Liver (tissue), 9 donors: Measurements from ENCODE around the gene SH3GL1. TPM values are rescaled to one million over a fixed set of nuclear protein-coding genes. Genes with fewer than 3 reads are reported as not detected.
A peak's percentile ranks its signal among the peaks of the same experiment; 100 is the strongest.

Source experiments
- DNase-seq: peaks from one replicate; pipeline ENCODE4 v3.0.0-alpha.2; 2017; ENCODE audit warnings: low spot score
- H3K27ac ChIP-seq, 2 donors: one replicate each; pipeline ENCODE4 v1.7.0; 2013; ENCODE audit warnings: inconsistent platforms in 2 of 2, low read length in 2 of 2, control low read depth in 1 of 2, low read depth in 1 of 2, mild to moderate bottlenecking in 1 of 2
- H3K27me3 ChIP-seq, 4 donors: one replicate each; pipeline versions ENCODE4 v1.6.1 to v1.7.0; 2013; ENCODE audit warnings: low read length in 3 of 4, inconsistent platforms in 1 of 4, mild to moderate bottlenecking in 1 of 4, moderate library complexity in 1 of 4; ENCODE audit not compliant: control insufficient read depth in 4 of 4, insufficient read depth in 4 of 4
- H3K36me3 ChIP-seq, 4 donors: one replicate each; pipeline versions ENCODE4 v1.6.1 to v1.7.0; 2013; ENCODE audit warnings: low read length in 3 of 4, mild to moderate bottlenecking in 3 of 4, low read depth in 1 of 4, moderate library complexity in 1 of 4; ENCODE audit not compliant: control insufficient read depth in 4 of 4, insufficient read depth in 3 of 4
- H3K4me1 ChIP-seq, 4 donors: one replicate each; pipeline versions ENCODE4 v1.6.1 to v1.7.0; 2013; ENCODE audit warnings: low read length in 3 of 4, mild to moderate bottlenecking in 3 of 4, moderate library complexity in 1 of 4; ENCODE audit not compliant: control insufficient read depth in 4 of 4, insufficient read depth in 4 of 4
- H3K4me3 ChIP-seq, 3 donors: one replicate each; pipeline versions ENCODE4 v1.6.1 to v1.7.0; 2013; ENCODE audit warnings: low read length in 3 of 3, control low read depth in 1 of 3, low read depth in 1 of 3, mild to moderate bottlenecking in 1 of 3
- H3K9ac ChIP-seq, 2 donors: one replicate each; pipeline ENCODE4 v1.7.0; 2013; ENCODE audit warnings: low read length in 2 of 2, mild to moderate bottlenecking in 2 of 2, moderate library complexity in 2 of 2, control low read depth in 1 of 2, low read depth in 1 of 2
- H3K9me3 ChIP-seq, 4 donors: one replicate each; pipeline versions ENCODE4 v1.6.1 to v1.7.0; 2013; ENCODE audit warnings: low read length in 3 of 4; ENCODE audit not compliant: control insufficient read depth in 4 of 4
- ATF3 ChIP-seq: IDR thresholded peaks from 2 replicates; pipeline ENCODE4 v1.6.1; 2016; ENCODE audit warnings: antibody characterized with exemption
- CTCF ChIP-seq: fragments of 150-350 bp; IDR thresholded peaks from 2 replicates; pipeline ENCODE4 v1.5.1; 2017; ENCODE audit warnings: improper control_type of control experiment, low read depth, low read length; ENCODE audit not compliant: missing input control
- EGR1 ChIP-seq, 2 donors: IDR thresholded peaks; 2 replicates each; pipeline ENCODE4 v1.6.1; 2016 to 2018; ENCODE audit warnings: antibody characterized with exemption in 2 of 2, low read depth in 2 of 2
- FOXA1 ChIP-seq: IDR thresholded peaks from 2 replicates; pipeline ENCODE4 v1.6.1; 2016; ENCODE audit warnings: antibody characterized with exemption
- FOXA2 ChIP-seq: IDR thresholded peaks from 2 replicates; pipeline ENCODE4 v1.6.1; 2016; ENCODE audit warnings: antibody characterized with exemption
- GABPA ChIP-seq, 2 donors: IDR thresholded peaks in 1 of 2; conservative IDR thresholded peaks in 1 of 2; 2 replicates each; pipeline ENCODE4 v1.6.1; 2016; ENCODE audit warnings: antibody characterized with exemption in 2 of 2, mild to moderate bottlenecking in 1 of 2, moderate library complexity in 1 of 2
- HNF4A ChIP-seq, 2 donors: conservative IDR thresholded peaks; 2 replicates each; pipeline ENCODE4 v1.6.1; 2016; ENCODE audit warnings: antibody characterized with exemption in 2 of 2, mild to moderate bottlenecking in 2 of 2
- HNF4G ChIP-seq: IDR thresholded peaks from 2 replicates; pipeline ENCODE4 v1.6.1; 2016; ENCODE audit warnings: antibody characterized with exemption
- JUND ChIP-seq, 2 donors: IDR thresholded peaks; 2 replicates each; pipeline ENCODE4 v1.6.1; 2016; ENCODE audit warnings: antibody characterized with exemption in 2 of 2
- MAX ChIP-seq: IDR thresholded peaks from 2 replicates; pipeline ENCODE4 v1.6.1; 2016; ENCODE audit warnings: antibody characterized with exemption
- NR2F2 ChIP-seq: IDR thresholded peaks from 2 replicates; pipeline ENCODE4 v1.6.1; 2016; ENCODE audit warnings: antibody characterized with exemption
- RAD21 ChIP-seq, 2 donors: IDR thresholded peaks; 2 replicates each; pipeline ENCODE4 v1.6.1; 2016; ENCODE audit warnings: antibody characterized with exemption in 2 of 2, mild to moderate bottlenecking in 2 of 2
- REST ChIP-seq: IDR thresholded peaks from 2 replicates; pipeline ENCODE4 v1.6.1; 2016; ENCODE audit warnings: antibody characterized with exemption, mild to moderate bottlenecking
- RXRA ChIP-seq, 2 donors: IDR thresholded peaks; 2 replicates each; pipeline ENCODE4 v1.6.1; 2017 to 2018; ENCODE audit warnings: antibody characterized with exemption in 2 of 2, mild to moderate bottlenecking in 1 of 2
- SP1 ChIP-seq: IDR thresholded peaks from 2 replicates; pipeline ENCODE4 v1.6.1; 2018; ENCODE audit warnings: antibody characterized with exemption, mild to moderate bottlenecking
- TAF1 ChIP-seq: conservative IDR thresholded peaks from 2 replicates; pipeline ENCODE4 v1.6.1; 2016; ENCODE audit warnings: antibody characterized with exemption, mild to moderate bottlenecking
- YY1 ChIP-seq: IDR thresholded peaks from 2 replicates; pipeline ENCODE4 v1.6.1; 2016; ENCODE audit warnings: antibody characterized with exemption, mild to moderate bottlenecking
- ZBTB33 ChIP-seq: IDR thresholded peaks from 2 replicates; pipeline ENCODE4 v1.6.1; 2016; ENCODE audit warnings: antibody characterized with exemption
- WGBS: extraction: QIAGEN DNeasy Blood & Tissue Kit; methylation state at CpG from one replicate; pipeline ENCODE4 v1.1.7; 2013; 5-methylcytosine and 5-hydroxymethylcytosine counted together
- polyA plus RNA-seq, 2 donors: library from polyadenylated mRNA; stranded (reverse) in 1 of 2; unstranded in 1 of 2; fragments of 200-250 nt in 1 of 2; fragments of >200 nt in 1 of 2; fragmentation: Nextera tagmentation in 1 of 2; extraction: Ambion mirVana in 1 of 2; gene quantifications; one replicate each; pipeline versions ENCODE4 v1.2.1 to v1.2.3, GENCODE V29; 2013 to 2015
- total RNA-seq, 2 donors: library from RNA; depleted of rRNA; stranded (reverse); fragments of >200 nt; gene quantifications; one replicate each; pipeline ENCODE4 v1.2.3, GENCODE V29; 2014
- donor health status: healthy.
- donor health status: healthy.
- donor health status: healthy.
- donor health status: healthy.
- donor health status: healthy.

SH3GL1 gene
- total and polyA plus RNA-seq, 4 donors, result 16.5 to 27.8 (median 18.2) TPM

GRCh38 chr19:4337906-4338440 is 62.4 kb downstream of the SH3GL1 start:
- H3K4me3 ChIP-seq, result peak overlapping the region; percentile 51 to 88 (median 67)
- peaks cover 5 to 42% (median 29%) of the 10 kb centered on the region in 4 donors for H3K4me1 ChIP-seq
- peak overlapping the region; percentile 88 to 92 for H3K27ac ChIP-seq
- 8% methylated on average over 14 of the region's 14 CpGs for WGBS
- H3K27me3 ChIP-seq, result no peaks in the 10 kb centered on the region
- peaks cover 0 to 3% (median 1%) of the 10 kb centered on the region in 4 donors for H3K36me3 ChIP-seq
- TF ChIP-seq RAD21 (IDR thresholded peaks at IDR 0.05) (peak in 1 of 2 donors; percentile 4), RXRA (IDR thresholded peaks at IDR 0.05) (peak; percentile 68 to 70), ATF3 (no peak), FOXA1 (no peak), EGR1 (IDR thresholded peaks at IDR 0.05; ENCODE audit: low read depth in 2 of 2) (peak in 1 of 2 donors; percentile 16), MAX (peak; percentile 33), HNF4A (conservative IDR thresholded peaks at IDR 0.05) (peak; percentile 34 to 54)
- H3K9ac ChIP-seq, result peak overlapping the region; percentile 1 to 78
- peak; percentile 64 for DNase-seq
- no peaks in the 10 kb centered on the region for H3K9me3 ChIP-seq

GRCh38 chr19:4334929-4335570 is 65.3 kb downstream of the SH3GL1 start:
- TF ChIP-seq RAD21 (IDR thresholded peaks at IDR 0.05) (no peak), REST (no peak), MAX (no peak), ZBTB33 (no peak), GABPA (IDR thresholded peaks at IDR 0.05 in 1 of 2, conservative IDR thresholded peaks at IDR 0.05 in 1 of 2) (no peak), ATF3 (no peak), FOXA1 (no peak), HNF4A (conservative IDR thresholded peaks at IDR 0.05) (no peak), HNF4G (no peak), FOXA2 (no peak), CTCF (no peak), NR2F2 (no peak), TAF1 (no peak), EGR1 (IDR thresholded peaks at IDR 0.05; ENCODE audit: low read depth in 2 of 2) (no peak), YY1 (no peak), SP1 (no peak), JUND (IDR thresholded peaks at IDR 0.05) (no peak)
- H3K9me3 ChIP-seq, result no peaks in the 10 kb centered on the region
- no peak overlapping the region for H3K27ac ChIP-seq
- no peaks in the 10 kb centered on the region for H3K27me3 ChIP-seq
- no peak overlapping the region for H3K4me3 ChIP-seq
- DNase-seq, result no peak
- H3K36me3 ChIP-seq, result peaks cover 0 to 4% (median 2%) of the 10 kb centered on the region in 4 donors
- 90% methylated on average over 7 of the region's 7 CpGs for WGBS
- H3K4me1 ChIP-seq, result peaks cover 2 to 20% (median 9%) of the 10 kb centered on the region in 4 donors
- no peak overlapping the region for H3K9ac ChIP-seq
